Bone marrow (tissue), 2 donors: ENCODE data around the gene RECQL5.

Experiments
- DNase-seq, 2 donors: peaks; one replicate each; lab custom pipeline; 2025; lab: John Stamatoyannopoulos, UW

RECQL5 gene

GRCh38 chr17:75666959-75667790 lies at the start of gene RECQL5, which contains the start of gene SAP30BP:
Gene RECQL5 (minus strand): TSS chr17:75667154. CDS start chr17:75666557, 597 bp downstream.
Gene SAP30BP (plus strand): TSS chr17:75667338. CDS start chr17:75667373, 35 bp downstream.
- peak; percentile 94 to 97 for DNase-seq

- DNase-seq = no peak
These were observed 45.5 kb upstream of the RECQL5 start for GRCh38 chr17:75712446-75712845.

GRCh38 chr17:75707079-75707571 lies 40.2 kb upstream of the RECQL5 start:
- DNase-seq = no peak

- DNase-seq = no peak
These were observed 39.2 kb upstream of the RECQL5 start for GRCh38 chr17:75706042-75706728.

- no peak for DNase-seq
These were observed 38.3 kb upstream of the RECQL5 start for GRCh38 chr17:75704963-75705875.

- no peak for DNase-seq
These were observed 36.6 kb upstream of the RECQL5 start for GRCh38 chr17:75703591-75703990.

GRCh38 chr17:75703191-75703590 lies 36.2 kb upstream of the RECQL5 start:
- DNase-seq = no peak

- DNase-seq = no peak
These were observed 34.3 kb upstream of the RECQL5 start for GRCh38 chr17:75701288-75701687.

DNA sequence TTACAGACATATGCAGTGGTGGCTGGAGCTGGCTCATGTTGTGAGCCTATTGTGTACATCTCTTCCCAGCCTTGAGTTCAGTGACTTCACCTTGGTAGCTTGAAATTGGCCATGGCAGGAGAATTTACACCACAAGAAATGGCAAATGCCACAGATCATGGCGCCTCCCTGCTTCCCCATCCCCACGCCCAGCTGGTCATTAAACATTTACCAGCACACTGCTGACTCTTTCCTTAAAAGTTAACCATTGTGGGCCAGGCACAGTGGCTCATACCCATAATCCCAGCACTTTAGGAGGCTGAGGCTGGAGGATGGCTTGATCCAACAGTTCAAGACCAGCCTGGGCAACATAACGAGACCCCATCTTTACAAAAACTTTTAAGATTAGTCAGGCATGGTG lies 31.7 kb upstream of the RECQL5 start:
- no peak for DNase-seq

DNA sequence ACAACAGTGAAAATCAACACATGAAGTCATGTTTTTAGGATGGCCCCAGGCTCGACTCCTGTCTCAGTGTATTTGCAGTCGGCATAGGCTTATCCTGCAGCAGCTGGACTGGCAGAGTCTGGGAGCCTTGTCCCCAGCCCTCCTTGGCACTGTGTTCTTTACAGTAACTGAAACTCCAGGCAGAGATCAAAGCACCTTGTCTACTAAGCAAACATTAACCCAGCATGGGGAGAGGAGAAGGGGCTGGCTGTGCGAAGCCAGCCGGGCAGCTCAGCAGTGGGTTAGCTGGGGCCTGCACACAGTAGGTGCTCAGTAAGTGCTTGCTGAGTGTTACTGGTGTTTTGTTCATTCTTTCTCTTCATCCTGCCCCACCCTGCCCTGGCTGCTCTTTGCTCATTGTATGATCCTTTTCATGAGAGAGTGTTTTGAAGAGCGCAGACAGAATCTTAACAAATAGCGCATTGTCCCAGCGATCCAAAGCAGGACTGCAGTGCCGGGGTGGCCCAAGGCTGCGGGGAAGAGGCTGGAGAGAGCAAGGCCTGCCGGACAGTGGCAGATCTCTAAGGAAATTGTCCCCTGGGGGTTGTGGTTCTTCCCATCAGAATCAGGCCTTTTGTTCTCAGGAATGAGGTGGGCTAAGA lies 30.8 kb upstream of the RECQL5 start:
- DNase-seq = no peak

DNA sequence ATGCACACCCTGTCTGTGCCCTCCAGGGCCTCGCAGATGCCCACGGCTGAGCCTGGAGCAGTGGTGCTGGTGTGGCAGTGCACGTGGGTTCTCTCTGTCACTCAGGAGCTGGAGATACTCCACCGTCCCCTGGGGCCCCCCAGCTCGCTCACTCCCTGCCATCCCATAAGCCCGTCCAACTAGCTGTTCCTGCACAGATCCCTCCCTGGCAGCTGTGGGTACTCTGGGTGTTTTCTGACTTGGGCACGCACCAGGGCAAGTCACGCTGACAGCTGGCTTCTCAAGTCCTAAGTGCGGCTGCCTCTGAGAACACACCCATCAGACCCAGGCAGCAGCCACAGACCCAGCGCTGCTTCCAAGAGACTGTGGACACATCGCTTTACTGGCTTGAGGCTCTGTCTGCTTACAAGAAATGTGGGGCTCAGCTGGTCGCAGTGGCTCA lies 28.9 kb upstream of the RECQL5 start:
- no peak for DNase-seq

- no peak for DNase-seq
These were observed 28.3 kb upstream of the RECQL5 start for GRCh38 chr17:75695141-75695829.

DNA sequence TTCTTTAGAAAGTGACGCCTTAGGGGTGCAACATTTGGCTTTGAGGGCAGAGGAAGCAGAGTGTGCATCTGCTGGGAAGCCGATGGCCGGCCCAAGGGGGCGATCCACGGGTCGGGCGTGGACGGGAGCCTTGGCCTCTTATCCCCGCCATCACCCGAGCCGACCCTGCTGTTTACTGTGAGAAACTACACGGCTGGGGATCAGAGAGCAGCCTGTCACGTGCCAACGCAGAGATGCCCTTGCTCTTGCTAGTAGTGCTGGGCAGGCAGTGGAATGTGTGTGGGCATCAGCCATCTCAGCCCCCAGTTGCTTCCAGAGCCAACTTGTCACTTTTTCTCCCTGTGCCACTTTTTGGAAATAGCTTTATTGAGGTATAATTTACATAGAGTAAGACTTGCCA lies 27.6 kb upstream of the RECQL5 start:
- no peak for DNase-seq

DNA sequence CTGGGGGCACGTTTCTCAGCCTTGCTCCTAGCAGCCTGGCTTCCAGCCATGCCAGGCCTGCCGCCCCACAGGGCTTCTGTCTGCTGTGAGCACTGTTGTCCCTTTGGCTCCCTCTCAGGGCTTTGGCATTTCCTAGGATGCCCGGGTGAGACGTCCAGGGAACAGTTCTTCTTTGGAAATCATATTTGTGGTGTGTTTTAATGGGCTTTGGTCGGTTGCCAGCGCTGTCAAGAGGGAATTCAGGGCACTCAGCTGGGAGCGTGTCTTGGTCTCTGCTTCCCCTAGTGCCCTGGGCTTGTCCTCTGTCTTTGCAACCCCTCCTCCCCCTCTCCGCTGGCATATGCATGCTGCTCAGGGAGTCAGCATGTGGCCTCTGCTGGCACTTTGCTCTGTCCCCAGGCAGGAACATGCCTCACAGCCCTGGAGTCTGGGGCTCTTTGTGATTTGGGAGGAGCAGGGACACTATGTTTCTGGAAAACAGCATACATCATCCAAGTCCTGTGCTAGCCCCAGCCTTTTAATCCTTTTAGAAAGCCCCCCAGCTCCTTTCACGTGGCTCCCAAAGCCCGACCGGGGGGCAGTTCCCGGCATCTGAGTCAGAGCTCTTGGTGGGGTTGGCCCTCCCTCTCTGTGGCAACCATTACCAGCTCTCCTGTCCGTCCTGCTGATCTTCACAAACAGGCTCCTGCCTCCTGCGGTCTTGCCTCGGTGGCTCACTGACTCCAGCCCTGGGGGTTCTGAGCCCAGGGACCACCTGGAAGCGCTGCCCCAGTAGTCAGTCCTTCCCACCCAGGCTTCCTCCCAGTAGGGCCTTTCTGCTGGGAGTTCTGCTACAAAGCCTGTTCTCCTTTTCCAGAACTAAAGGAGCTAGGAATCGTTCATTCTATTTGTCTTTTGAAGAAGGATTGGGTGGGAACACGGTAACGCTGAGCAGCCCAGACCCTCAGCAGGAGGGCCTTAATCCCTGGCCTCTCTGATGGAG lies 26.8 kb upstream of the RECQL5 start:
- DNase-seq = no peak

GRCh38 chr17:75692976-75693375 lies 26.0 kb upstream of the RECQL5 start:
- DNase-seq = no peak

DNA sequence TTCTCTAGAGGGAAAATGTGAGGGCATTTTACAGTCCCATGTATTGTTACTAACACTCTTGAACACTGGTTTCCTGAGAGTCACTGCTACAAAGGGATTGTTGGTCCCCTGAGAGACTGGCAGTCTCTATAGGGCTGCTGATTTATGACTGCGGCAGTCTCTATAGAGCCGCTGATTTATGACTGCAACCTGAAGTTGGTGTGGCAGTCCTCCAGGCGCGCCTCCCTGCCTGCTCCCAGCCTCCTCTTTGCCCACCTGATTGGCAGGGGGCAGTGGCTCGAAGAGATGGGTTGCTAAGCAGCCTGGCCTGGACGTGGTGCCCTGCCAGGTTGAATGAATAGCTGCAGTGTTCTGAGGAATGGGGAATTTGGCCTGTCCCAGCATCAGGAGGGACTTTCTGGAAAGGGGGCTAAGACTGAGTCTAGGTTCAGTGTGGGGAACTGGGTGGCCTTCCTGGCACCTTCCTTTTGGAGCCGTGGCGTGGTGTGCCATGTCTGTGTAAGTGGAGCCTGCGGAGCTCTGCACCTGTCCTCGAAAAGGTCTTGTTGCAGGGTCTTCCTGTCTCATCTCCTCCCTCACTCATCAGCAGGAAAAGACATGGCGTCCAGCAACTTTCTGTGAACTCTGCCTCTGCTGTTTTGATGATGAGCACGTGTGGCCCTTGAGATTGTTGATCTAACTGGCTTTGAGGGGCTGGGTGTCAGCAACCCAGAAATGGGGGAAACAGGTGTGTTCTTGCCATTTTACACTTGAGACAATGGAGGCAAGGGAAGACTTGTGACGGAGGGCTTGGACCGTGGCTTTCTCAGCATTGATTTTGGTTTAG lies 25.1 kb upstream of the RECQL5 start:
- no peak for DNase-seq

DNA sequence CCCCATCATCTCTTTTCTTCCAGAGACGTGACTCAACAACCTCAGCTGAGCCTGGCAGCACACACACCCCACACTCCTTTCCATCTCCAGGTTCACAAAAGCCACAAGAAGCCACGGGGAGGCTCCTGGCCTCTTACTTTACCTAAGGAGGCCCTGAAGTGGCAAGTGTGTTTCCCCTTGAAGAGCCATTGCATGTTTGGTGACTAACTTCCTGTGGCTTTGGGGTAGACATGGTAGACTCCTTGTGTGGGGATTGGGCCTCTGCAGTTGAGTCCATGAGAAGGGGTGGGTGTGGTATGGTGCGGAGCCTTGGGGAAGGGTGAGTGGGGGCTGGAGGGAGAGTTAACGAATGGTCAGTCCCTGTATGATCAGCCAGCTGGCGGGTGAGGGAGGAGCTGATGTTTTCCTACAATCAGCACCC lies 24.4 kb upstream of the RECQL5 start:
- DNase-seq = no peak

- peak in 1 of 2 donors; percentile 74 for DNase-seq
These were observed 22.5 kb upstream of the RECQL5 start for GRCh38 chr17:75689441-75689873.
